Measurements from ENCODE around the gene ATP1B3. TPM values are rescaled to one million over a fixed set of nuclear protein-coding genes. Genes with fewer than 3 reads are reported as not detected.
A peak's percentile ranks its signal among the peaks of the same experiment; 100 is the strongest.

The ATP1B3 gene
- total and polyA plus RNA-seq, 9 of the 15 experiments (the other 6 are each of a cell fraction or from before 2014, with no cell fraction given), result 48.3 to 202 (median 123) TPM

DNA sequence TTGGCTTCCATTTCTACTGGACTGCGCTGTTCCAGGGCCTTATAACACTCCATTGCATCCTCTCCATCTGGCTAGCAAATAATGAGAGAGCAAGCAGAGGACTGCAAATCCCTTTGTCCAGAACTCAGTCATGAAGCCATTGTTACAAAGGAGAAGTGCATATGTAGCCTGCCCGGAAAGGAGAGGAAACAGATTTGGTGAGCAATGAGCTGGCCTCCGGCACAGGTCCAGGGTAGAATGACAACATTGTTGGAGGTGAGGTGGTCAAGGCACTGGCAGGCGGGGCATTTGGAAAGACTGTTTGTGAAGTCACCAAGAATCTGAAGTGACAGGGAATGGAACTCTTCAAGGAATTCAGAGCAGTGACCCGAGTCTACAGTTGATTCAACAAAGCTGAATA is 25.0 kb upstream of the ATP1B3 start:
- 78% methylated on average over 5 of the region's 5 CpGs for WGBS (ENCODE audit: insufficient coverage, low coverage, missing lambda C conversion rate)
- Histone ChIP-seq H3K27me3 (ENCODE audit: control insufficient read depth in 2 of 2, insufficient read depth in 2 of 2, low read length in 2 of 2) (no peaks in the 10 kb centered on the region), H3K9me3 (replicated peaks; ENCODE audit: control insufficient read depth, insufficient read depth, low read depth, low read length) (no peaks in the 10 kb centered on the region), H3K4me2 (ENCODE audit: insufficient read depth, low read length) (no peak overlapping the region), H4K20me1 (replicated peaks; ENCODE audit: control insufficient read depth, insufficient read depth, low read length) (no peaks in the 10 kb centered on the region), H3K36me3 (ENCODE audit: control insufficient read depth, insufficient read depth, low read length) (no peaks in the 10 kb centered on the region), H3K27ac (ENCODE audit: extremely low read depth, low read depth, low read length) (no peak overlapping the region), H3K79me2 (ENCODE audit: control insufficient read depth, insufficient read depth, low read length) (no peaks in the 10 kb centered on the region), H2AFZ (ENCODE audit: low read depth, low read length) (peak overlapping the region; percentile 68), H3K4me1 (replicated peaks in 1 of 2; ENCODE audit: control insufficient read depth in 2 of 2, insufficient read depth in 2 of 2, low read length in 2 of 2) (peaks cover 13 to 23% of the 10 kb centered on the region in 2 experiments; a peak in 4 of 5 replicates), H3K9ac (ENCODE audit: insufficient read depth in 1 of 2, low read depth in 2 of 2, low read length in 2 of 2) (no peak overlapping the region; a peak in 1 of 4 replicates), H3K4me3 (no peak overlapping the region), H3K9me1 (ENCODE audit: control insufficient read depth, insufficient read depth, low read length) (no peaks in the 10 kb centered on the region)
- CTCF ChIA-PET (ENCODE audit: low intra/inter-chr PET ratio), result no interaction called here
- DNase-seq (ENCODE audit: extremely low read depth in 1 of 4, low spot score in 3 of 4) (no peak), FAIRE-seq (no peak), ATAC-seq (no peak)
- POLR2A ChIA-PET, result no interaction called here
- intact Hi-C loops (cut with micrococcal nuclease) (no loop called here), in situ Hi-C loops (cut with MboI) (no loop called here)
- BruUV-seq (replicated peaks), result no TSS peak
- no peak for TF ChIP-seq ZNF140 (CRISPR knock-in tag; IDR thresholded peaks at IDR 0.05)
- no peak for TF ChIP-seq ZNF75A (CRISPR knock-in tag; IDR thresholded peaks at IDR 0.05)
- no peak for TF ChIP-seq ZNF121 (CRISPR knock-in tag; conservative IDR thresholded peaks at IDR 0.05)
- no peak for TF ChIP-seq NCOR1 (IDR thresholded peaks at IDR 0.05)
- TF ChIP-seq FOS (IDR thresholded peaks at IDR 0.05; ENCODE audit: extremely low read depth, insufficient read length), result no peak
- no peak for TF ChIP-seq CBFA2T2 (conservative IDR thresholded peaks at IDR 0.05)
- TF ChIP-seq, protein P1, sequence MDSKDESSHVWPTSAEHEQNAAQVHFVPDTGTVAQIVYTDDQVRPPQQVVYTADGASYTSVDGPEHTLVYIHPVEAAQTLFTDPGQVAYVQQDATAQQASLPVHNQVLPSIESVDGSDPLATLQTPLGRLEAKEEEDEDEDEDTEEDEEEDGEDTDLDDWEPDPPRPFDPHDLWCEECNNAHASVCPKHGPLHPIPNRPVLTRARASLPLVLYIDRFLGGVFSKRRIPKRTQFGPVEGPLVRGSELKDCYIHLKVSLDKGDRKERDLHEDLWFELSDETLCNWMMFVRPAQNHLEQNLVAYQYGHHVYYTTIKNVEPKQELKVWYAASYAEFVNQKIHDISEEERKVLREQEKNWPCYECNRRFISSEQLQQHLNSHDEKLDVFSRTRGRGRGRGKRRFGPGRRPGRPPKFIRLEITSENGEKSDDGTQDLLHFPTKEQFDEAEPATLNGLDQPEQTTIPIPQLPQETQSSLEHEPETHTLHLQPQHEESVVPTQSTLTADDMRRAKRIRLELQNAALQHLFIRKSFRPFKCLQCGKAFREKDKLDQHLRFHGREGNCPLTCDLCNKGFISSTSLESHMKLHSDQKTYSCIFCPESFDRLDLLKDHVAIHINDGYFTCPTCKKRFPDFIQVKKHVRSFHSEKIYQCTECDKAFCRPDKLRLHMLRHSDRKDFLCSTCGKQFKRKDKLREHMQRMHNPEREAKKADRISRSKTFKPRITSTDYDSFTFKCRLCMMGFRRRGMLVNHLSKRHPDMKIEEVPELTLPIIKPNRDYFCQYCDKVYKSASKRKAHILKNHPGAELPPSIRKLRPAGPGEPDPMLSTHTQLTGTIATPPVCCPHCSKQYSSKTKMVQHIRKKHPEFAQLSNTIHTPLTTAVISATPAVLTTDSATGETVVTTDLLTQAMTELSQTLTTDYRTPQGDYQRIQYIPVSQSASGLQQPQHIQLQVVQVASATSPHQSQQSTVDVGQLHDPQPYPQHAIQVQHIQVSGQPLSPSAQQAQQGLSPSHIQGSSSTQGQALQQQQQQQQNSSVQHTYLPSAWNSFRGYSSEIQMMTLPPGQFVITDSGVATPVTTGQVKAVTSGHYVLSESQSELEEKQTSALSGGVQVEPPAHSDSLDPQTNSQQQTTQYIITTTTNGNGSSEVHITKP (IDR thresholded peaks at IDR 0.05; ENCODE audit: partially characterized antibody), result no peak
- no peak for TF ChIP-seq ARID4B (CRISPR knock-in tag; IDR thresholded peaks at IDR 0.05)
- TF ChIP-seq, protein P2, sequence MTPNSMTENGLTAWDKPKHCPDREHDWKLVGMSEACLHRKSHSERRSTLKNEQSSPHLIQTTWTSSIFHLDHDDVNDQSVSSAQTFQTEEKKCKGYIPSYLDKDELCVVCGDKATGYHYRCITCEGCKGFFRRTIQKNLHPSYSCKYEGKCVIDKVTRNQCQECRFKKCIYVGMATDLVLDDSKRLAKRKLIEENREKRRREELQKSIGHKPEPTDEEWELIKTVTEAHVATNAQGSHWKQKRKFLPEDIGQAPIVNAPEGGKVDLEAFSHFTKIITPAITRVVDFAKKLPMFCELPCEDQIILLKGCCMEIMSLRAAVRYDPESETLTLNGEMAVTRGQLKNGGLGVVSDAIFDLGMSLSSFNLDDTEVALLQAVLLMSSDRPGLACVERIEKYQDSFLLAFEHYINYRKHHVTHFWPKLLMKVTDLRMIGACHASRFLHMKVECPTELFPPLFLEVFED (CRISPR knock-in tag; conservative IDR thresholded peaks at IDR 0.05), result no peak
- no peak for TF ChIP-seq ATF6 (CRISPR knock-in tag; IDR thresholded peaks at IDR 0.05)
- TF ChIP-seq SREBF1 (IDR thresholded peaks at IDR 0.05; ENCODE audit: borderline replicate concordance, low read depth, low read length), result no peak
- TF ChIP-seq HDAC8 (tag; IDR thresholded peaks at IDR 0.05), result no peak
